AG04449 (cell line): ENCODE results near the gene PRELID1.

Experiments used
- CTCF ChIA-PET: fragments of 350-600 bp; formaldehyde crosslinking; extraction: SDS; loops from one replicate; lab custom pipeline; 2021; ENCODE audit warnings: antibody characterized with exemption; lab: Yijun Ruan, JAX
- POLR2A ChIA-PET: fragments of 400-600, 350-600 bp; formaldehyde crosslinking; extraction: SDS; loops from one replicate; lab custom pipeline; 2020; ENCODE audit warnings: antibody characterized with exemption, inconsistent platforms; lab: Yijun Ruan, JAX
- DNase-seq: peaks from one replicate; pipeline ENCODE4 v3.0.0-alpha.2; 2010; ENCODE audit warnings: low read depth, low spot score
- H3K4me3 ChIP-seq: 2 replicates; pipeline ENCODE4 v1.5.1; 2011; ENCODE audit warnings: low read depth, mild to moderate bottlenecking, control low read depth, low read length
- TF ChIP-seq, protein P1 (sequence below): IDR thresholded peaks from one replicate; pipeline ENCODE4 v1.5.1; 2011; ENCODE audit warnings: mild to moderate bottlenecking, moderate library complexity, low read length, control low read depth, inconsistent platforms; ENCODE audit not compliant: insufficient read depth; ENCODE audit errors: missing control alignments

PRELID1 gene

GRCh38 chr5:177354711-177355110 is 51.1 kb downstream of the PRELID1 start:
- DNase-seq, result no peak
- ChIA-PET POLR2A (no interaction called here), CTCF (interaction anchor here (1.0 to 6.9 kb wide), 4 partner anchors 12 to 36 kb away, joined by 3 to 58 read pairs (median 6); no protein-coding TSS in a partner anchor)
- H3K4me3 ChIP-seq, result no peak overlapping the region
- TF ChIP-seq, protein P1, sequence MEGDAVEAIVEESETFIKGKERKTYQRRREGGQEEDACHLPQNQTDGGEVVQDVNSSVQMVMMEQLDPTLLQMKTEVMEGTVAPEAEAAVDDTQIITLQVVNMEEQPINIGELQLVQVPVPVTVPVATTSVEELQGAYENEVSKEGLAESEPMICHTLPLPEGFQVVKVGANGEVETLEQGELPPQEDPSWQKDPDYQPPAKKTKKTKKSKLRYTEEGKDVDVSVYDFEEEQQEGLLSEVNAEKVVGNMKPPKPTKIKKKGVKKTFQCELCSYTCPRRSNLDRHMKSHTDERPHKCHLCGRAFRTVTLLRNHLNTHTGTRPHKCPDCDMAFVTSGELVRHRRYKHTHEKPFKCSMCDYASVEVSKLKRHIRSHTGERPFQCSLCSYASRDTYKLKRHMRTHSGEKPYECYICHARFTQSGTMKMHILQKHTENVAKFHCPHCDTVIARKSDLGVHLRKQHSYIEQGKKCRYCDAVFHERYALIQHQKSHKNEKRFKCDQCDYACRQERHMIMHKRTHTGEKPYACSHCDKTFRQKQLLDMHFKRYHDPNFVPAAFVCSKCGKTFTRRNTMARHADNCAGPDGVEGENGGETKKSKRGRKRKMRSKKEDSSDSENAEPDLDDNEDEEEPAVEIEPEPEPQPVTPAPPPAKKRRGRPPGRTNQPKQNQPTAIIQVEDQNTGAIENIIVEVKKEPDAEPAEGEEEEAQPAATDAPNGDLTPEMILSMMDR, result no peak

GRCh38 chr5:177355162-177355867 is 51.7 kb downstream of the PRELID1 start:
- POLR2A ChIA-PET, result no interaction called here
- TF ChIP-seq, protein P1, result no peak
- DNase-seq, result no peak
- no peak overlapping the region for H3K4me3 ChIP-seq
- CTCF ChIA-PET, result interaction anchor here (1.2 to 6.9 kb wide), 2 partner anchors 15 to 37 kb away, joined by 3 to 58 read pairs; no protein-coding TSS in a partner anchor

DNA sequence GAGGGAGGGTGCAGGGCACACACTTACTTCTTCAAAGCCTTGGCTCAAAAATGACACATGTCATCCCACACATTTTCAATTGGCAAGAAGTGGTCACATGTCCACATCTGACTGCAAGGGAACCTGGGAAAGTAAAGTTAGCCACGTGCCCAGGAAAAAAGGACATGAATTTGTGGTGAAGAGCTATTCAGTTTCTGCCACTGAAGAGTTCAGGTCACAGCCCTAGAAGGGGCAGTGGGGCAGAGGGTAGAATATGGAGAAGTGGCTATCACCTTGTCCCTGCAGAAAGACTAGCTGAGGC is 52.2 kb downstream of the PRELID1 start:
- TF ChIP-seq, protein P1, result no peak
- POLR2A ChIA-PET, result no interaction called here

More for the DNA sequence above, 52.2 kb downstream of the PRELID1 start:
- CTCF ChIA-PET, result interaction anchor here (0.9 to 6.9 kb wide), 3 partner anchors 14 to 244 kb away, joined by 3 to 58 read pairs (median 3); no protein-coding TSS in a partner anchor
- DNase-seq, result no peak
- no peak overlapping the region for H3K4me3 ChIP-seq
